Effector memory CD8-positive, alpha-beta T cell (primary cell): ENCODE results near the gene DHX57.
A peak's percentile ranks its signal among the peaks of the same experiment; 100 is the strongest.

ENCODE experiments used
- ATAC-seq: fragments of 150-1000 bp; cut with Tn5 transposase; replicated peaks from 2 replicates; pipeline ENCODE4 v1.10.0; 2021; ENCODE audit warnings: mild to moderate bottlenecking, moderate library complexity
- DNase-seq, 3 experiments: peaks; one replicate each; pipeline ENCODE4 v3.0.0; 2021
- H3K27ac Mint-ChIP-seq, 2 donors: one replicate each; pipeline ENCODE4 v1.8.0; 2022; ENCODE audit warnings: mild to moderate bottlenecking in 2 of 2, mixed read lengths in 2 of 2, moderate library complexity in 2 of 2
- H3K27me3 Mint-ChIP-seq, 2 donors: one replicate each; pipeline ENCODE4 v1.8.0; 2022; ENCODE audit warnings: mixed read lengths in 2 of 2
- H3K36me3 Mint-ChIP-seq: one replicate; pipeline ENCODE4 v1.8.0; 2022; ENCODE audit warnings: mild to moderate bottlenecking, moderate library complexity, mixed read lengths; ENCODE audit not compliant: insufficient read depth
- H3K4me1 Mint-ChIP-seq, 2 donors: one replicate each; pipeline ENCODE4 v1.8.0; 2022; ENCODE audit warnings: low read depth in 2 of 2, mixed read lengths in 2 of 2
- H3K4me3 Mint-ChIP-seq, 2 donors: one replicate each; pipeline ENCODE4 v1.8.0; 2022; ENCODE audit warnings: mild to moderate bottlenecking in 2 of 2, mixed read lengths in 2 of 2, moderate library complexity in 2 of 2
- H3K9me3 Mint-ChIP-seq, 2 donors: one replicate each; pipeline ENCODE4 v1.8.0; 2022; ENCODE audit warnings: mixed read lengths in 2 of 2

The DHX57 gene

DNA sequence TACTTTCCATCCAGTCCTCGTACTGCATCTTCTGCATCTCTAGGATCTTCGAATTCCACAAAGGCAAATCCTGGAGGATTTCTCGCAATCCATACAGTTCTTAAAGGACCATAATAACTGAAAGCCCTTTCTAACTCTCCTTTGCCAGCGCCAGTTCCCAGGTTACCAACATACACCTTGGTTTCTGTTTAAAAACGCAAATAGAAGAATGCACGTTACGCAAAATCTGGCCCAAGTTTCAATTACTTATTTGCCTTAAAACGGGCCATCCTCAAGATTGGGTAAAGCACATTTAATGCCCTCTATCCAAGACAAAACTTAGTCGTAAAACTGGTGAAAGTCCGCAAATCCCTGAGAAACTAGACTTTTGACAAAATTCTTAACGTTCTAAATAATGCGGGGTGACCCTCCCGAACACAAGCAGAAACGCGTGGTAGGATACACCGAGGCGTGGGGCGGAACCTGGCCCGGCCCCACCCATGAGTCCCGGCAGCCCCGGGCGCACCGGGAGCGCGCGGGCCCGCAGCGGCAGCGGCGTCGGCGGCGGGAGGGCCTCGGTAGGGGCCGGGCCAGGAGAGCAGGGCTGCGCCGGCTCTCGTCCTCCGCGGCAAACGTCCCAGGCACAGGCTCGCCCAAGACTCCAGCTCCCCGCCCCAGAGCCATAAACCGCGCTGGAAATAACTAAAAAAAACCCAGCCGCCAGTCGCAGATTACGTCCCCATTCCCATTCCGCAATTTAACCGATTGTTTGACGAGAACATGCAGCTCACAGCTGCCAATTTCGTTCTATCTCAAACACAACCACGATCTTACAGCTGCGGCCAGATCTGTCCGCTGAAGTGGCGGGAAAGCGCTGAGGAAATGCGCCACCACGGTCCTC, 125.5 kb downstream of the DHX57 start:
- Mint-ChIP-seq H3K9me3 (no peaks in the 10 kb centered on the region), H3K4me3 (peak overlapping the region; percentile 96 to 99), H3K4me1 (peaks cover 54 to 68% of the 10 kb centered on the region in 2 donors), H3K36me3 (peaks cover 70% of the 10 kb centered on the region), H3K27ac (peak overlapping the region; percentile 100), H3K27me3 (no peaks in the 10 kb centered on the region)
- DNase-seq (peak in 2 of 3 experiments; percentile 25 to 33), ATAC-seq (peak; percentile 21)

DNA sequence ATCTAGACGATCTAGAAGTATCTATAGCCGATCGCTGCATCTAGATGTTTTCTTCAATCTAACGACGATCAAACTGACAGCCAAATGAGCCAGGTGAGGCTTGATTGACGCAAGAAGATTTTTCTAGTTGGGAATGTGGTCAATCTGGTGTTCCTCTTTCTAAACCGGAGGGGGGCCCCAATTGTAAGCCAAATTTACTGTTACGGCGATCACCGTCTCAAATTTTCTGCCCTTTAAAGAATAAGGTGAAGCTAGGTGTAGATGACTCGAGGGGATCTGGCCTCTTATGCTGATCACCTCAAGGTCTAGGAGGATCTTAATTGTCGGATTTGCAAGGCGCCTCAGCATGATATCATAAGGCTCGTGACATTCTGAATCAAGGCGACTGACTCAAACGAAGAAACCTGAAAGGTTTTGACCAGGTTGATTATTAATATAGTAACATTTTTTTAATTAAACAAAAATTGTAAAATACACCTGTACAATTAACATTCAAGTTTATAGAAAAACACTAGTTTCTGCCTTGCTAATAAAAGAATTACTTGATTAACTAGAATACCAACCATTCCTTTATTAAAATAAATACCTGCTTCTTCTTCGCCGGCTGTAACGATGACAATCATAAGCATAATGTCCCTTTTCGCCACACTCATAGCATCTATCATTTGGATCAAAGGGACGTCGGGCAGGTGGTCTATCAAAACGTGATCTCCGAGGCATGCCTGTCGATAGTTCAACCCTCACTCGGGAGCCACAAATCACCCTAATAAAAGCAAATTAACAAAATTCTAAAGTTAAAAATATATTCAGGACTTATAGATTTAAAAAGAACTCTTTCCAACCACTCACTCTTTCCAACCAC, 126.6 kb downstream of the DHX57 start:
- ATAC-seq, result no peak

DNA sequence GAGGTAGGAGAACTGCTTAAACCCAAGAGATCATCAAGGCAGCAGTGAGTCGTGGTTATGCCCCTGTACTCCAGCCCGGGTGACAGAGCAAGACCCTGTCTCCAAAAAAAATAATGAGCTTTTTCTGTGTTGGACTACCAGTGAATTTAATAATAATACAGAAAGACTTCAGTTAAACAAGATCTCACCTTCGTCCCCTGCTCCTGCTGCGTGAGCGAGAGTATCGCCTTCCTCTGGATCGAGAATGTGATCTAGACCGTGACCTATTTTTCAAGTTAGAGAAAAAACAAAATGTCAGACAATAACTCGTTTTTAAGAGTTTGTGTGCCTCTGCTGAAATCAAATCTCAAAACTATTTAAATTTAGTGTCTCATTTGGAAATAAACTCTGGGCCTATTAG, 127.3 kb downstream of the DHX57 start:
- Mint-ChIP-seq H3K36me3 (peaks cover 88% of the 10 kb centered on the region), H3K4me3 (peak overlapping the region; percentile 96 to 99), H3K9me3 (no peaks in the 10 kb centered on the region), H3K27me3 (no peaks in the 10 kb centered on the region), H3K4me1 (peaks cover 62 to 74% of the 10 kb centered on the region in 2 donors), H3K27ac (peak overlapping the region; percentile 100)
- ATAC-seq (no peak), DNase-seq (no peak)

More for the DNA sequence above, 126.6 kb downstream of the DHX57 start:
- Mint-ChIP-seq H3K9me3 (no peaks in the 10 kb centered on the region), H3K27ac (peak overlapping the region; percentile 100), H3K4me3 (peak overlapping the region; percentile 96 to 99), H3K27me3 (no peaks in the 10 kb centered on the region), H3K36me3 (peaks cover 81% of the 10 kb centered on the region), H3K4me1 (peaks cover 61 to 76% of the 10 kb centered on the region in 2 donors)
- peak in 2 of 3 experiments; percentile 20 to 38 for DNase-seq

DNA sequence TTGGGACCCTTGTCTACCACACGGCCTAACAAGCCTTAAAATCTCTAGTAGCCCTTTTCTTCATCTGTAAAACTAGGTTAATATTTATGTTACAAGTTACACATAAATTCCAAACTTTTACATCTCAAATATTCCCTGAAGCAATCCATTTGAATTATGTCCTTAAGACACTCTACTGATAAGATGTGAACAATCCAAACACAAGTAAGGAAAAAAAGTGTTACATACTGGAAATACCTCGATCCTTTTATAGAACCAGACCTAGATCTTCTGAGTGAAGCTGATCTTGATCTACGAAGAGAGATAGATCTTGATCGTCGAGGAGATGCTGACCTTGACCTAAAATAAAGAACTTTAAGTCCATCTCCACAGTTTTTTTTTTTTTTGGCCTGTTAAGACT, 127.9 kb downstream of the DHX57 start:
- H3K9me3 Mint-ChIP-seq, result no peaks in the 10 kb centered on the region
- ATAC-seq (no peak), DNase-seq (no peak)
- peaks cover 94% of the 10 kb centered on the region for H3K36me3 Mint-ChIP-seq
- peak overlapping the region; percentile 100 for H3K27ac Mint-ChIP-seq
- peak overlapping the region; percentile 96 to 99 for H3K4me3 Mint-ChIP-seq
- no peaks in the 10 kb centered on the region for H3K27me3 Mint-ChIP-seq
- peaks cover 62 to 74% of the 10 kb centered on the region in 2 donors for H3K4me1 Mint-ChIP-seq
